ENCODE results near the gene CABP1. TPM values are rescaled to one million over a fixed set of nuclear protein-coding genes. Genes with fewer than 3 reads are reported as not detected.

The CABP1 gene
- polyA plus RNA-seq, 1 experiment, result 0.27 TPM

DNA sequence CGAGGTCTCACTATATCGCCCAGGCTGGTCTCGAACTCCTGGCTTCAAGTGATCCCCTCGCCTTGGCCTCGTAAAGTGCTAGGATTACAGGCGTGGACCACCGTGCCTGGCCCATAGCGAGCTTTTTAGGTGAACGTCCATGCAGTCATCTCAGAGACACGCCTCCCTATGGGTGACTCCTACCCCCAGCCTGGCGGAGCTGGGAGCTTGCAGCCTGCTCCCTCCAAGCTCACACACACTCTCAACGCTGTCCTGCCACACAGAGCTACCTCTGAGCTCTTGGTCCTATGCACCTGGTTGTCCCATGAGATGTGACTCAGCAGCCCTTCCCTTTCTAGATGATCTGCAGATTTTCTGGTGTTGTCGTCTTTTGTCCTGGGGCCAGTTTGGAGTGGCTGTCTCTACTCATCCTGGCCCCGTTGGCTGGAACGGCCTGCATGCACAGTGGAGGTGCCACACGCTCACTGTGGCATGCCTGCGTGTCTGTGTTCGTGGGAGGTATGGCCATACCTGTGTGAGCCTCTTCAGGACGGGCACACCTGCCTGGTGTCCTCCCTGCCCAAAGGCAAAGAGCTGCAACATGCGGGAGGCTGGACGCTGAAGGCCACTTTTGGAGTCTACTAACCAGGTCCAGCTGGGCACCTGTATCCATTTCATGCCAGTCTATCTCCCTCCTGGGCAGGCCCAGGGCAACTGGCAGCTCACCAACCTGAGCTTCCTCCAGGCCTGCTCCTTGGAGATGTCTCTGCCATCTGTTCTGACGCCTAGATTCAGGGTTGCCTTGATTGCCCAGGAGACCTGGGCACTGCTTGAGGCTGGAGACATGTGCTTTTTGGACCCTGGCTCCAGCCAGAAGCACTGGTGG lies 18.1 kb downstream of the CABP1 start:
- peaks cover 30% of the 10 kb centered on the region for H3K27me3 ChIP-seq (ENCODE audit: control insufficient read depth, insufficient read depth, low read length)
- H3K9me3 ChIP-seq (ENCODE audit: control insufficient read depth, insufficient read depth, low read length), result no peaks in the 10 kb centered on the region; the same call in 1 of the 2 replicates
- no peak overlapping the region for H3K4me3 ChIP-seq (ENCODE audit: low read depth, low read length)
- no peak for TF ChIP-seq CTCF (IDR thresholded peaks at IDR 0.05; ENCODE audit: low read depth, low read length)
- POLR2A ChIA-PET, result no interaction called here
- CTCF ChIA-PET, result interaction anchor here (1.5 to 3.2 kb wide), 2 partner anchors 9 to 12 kb away, joined by 5 to 27 read pairs; no protein-coding TSS in a partner anchor
- DNase-seq (ENCODE audit: low read depth, low spot score), result no peak
- H3K27ac ChIP-seq (ENCODE audit: low read depth, low read length), result no peak overlapping the region

DNA sequence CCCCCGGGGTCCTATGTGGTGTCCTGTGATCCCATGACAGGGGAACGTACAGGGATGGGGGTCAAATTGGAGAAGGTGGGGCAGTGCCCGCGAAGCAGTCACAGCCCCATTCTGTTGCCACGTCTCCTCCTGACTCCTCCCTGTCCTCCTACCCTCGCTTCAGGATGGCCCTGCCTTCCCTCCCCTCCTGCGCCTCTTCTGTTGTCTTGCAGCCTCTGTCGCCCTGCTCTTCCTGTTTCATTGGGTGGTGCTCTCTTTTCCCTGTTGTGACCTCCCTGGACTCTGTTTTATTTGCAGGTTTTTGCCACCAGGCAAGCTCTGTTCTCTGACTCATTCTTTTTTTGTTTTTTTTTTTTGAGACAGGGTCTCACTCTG lies 18.7 kb downstream of the CABP1 start:
- POLR2A ChIA-PET, result no interaction called here
- CTCF ChIA-PET, result interaction anchor here (3.2 kb wide), 1 partner anchor 10 kb away, joined by 27 read pairs; no protein-coding TSS in a partner anchor
- no peak overlapping the region for H3K27ac ChIP-seq (ENCODE audit: low read depth, low read length)
- H3K4me3 ChIP-seq (ENCODE audit: low read depth, low read length), result no peak overlapping the region
- H3K9me3 ChIP-seq (ENCODE audit: control insufficient read depth, insufficient read depth, low read length), result no peaks in the 10 kb centered on the region; the same call in 1 of the 2 replicates
- H3K27me3 ChIP-seq (ENCODE audit: control insufficient read depth, insufficient read depth, low read length), result peaks cover 34% of the 10 kb centered on the region
- no peak for DNase-seq (ENCODE audit: low read depth, low spot score)
- no peak for TF ChIP-seq CTCF (IDR thresholded peaks at IDR 0.05; ENCODE audit: low read depth, low read length)

GRCh38 chr12:120661432-120661831 lies 21.0 kb downstream of the CABP1 start:
- ChIA-PET CTCF (no interaction called here), POLR2A (no interaction called here)
- H3K27ac ChIP-seq (ENCODE audit: low read depth, low read length), result no peak overlapping the region
- TF ChIP-seq CTCF (IDR thresholded peaks at IDR 0.05; ENCODE audit: low read depth, low read length), result no peak
- no peak for DNase-seq (ENCODE audit: low read depth, low spot score)
- no peak overlapping the region for H3K4me3 ChIP-seq (ENCODE audit: low read depth, low read length)
- peaks cover 25% of the 10 kb centered on the region for H3K27me3 ChIP-seq (ENCODE audit: control insufficient read depth, insufficient read depth, low read length)
- no peaks in the 10 kb centered on the region; the same call in 1 of the 2 replicates for H3K9me3 ChIP-seq (ENCODE audit: control insufficient read depth, insufficient read depth, low read length)

GRCh38 chr12:120662879-120663278 lies 22.5 kb downstream of the CABP1 start:
- DNase-seq (ENCODE audit: low read depth, low spot score), result no peak
- no peak for TF ChIP-seq CTCF (IDR thresholded peaks at IDR 0.05; ENCODE audit: low read depth, low read length)
- H3K4me3 ChIP-seq (ENCODE audit: low read depth, low read length), result no peak overlapping the region
- H3K9me3 ChIP-seq (ENCODE audit: control insufficient read depth, insufficient read depth, low read length), result no peaks in the 10 kb centered on the region; the same call in 1 of the 2 replicates
- POLR2A ChIA-PET, result no interaction called here
- CTCF ChIA-PET, result interaction anchor here (1.1 to 2.3 kb wide), 2 partner anchors 14 to 16 kb away, joined by 3 to 15 read pairs; no protein-coding TSS in a partner anchor
- no peak overlapping the region for H3K27ac ChIP-seq (ENCODE audit: low read depth, low read length)
- peaks cover 20% of the 10 kb centered on the region for H3K27me3 ChIP-seq (ENCODE audit: control insufficient read depth, insufficient read depth, low read length)

- Histone ChIP-seq H3K27me3 (ENCODE audit: control insufficient read depth, insufficient read depth, low read length) (peaks cover 20% of the 10 kb centered on the region), H3K9me3 (ENCODE audit: control insufficient read depth, insufficient read depth, low read length) (no peaks in the 10 kb centered on the region; the same call in 1 of the 2 replicates), H3K27ac (ENCODE audit: low read depth, low read length) (no peak overlapping the region), H3K4me3 (ENCODE audit: low read depth, low read length) (no peak overlapping the region)
- no peak for TF ChIP-seq CTCF (IDR thresholded peaks at IDR 0.05; ENCODE audit: low read depth, low read length)
- ChIA-PET CTCF (interaction anchor here (1.1 to 2.3 kb wide), 2 partner anchors 15 to 17 kb away, joined by 3 to 15 read pairs; no protein-coding TSS in a partner anchor), POLR2A (no interaction called here)
- DNase-seq (ENCODE audit: low read depth, low spot score), result no peak
Measured at GRCh38 chr12:120663741-120664140, 23.3 kb downstream of the CABP1 start.
